ENCODE data around the gene ARRDC4.

Gene ARRDC4

DNA sequence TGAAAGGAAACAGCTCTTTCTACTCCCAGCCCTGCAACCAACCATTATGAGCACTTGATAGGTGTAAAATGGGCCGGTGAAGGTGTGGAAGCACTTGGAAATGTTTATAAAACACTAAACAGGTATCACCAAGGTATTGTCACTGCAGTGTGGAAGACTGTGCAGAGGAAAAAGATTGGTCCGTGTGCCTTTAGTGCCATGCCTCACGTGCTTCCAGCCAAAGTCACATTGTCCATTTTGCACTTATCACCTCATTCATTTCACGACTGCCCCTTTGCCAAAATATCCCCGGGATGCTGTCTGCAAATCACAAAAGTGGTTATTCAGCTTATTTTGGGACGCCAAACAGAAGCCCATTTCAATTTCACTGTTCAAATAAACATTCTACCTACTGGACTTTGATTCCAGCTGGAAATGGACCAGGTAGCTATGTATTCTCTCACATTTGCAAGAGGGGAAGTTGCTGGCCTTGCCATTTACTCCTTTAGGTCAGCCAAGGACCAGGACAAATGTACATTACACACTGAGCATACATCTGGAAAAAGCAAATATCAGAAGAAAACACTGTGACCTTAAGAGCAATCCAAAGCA lies 58.4 kb downstream of the ARRDC4 start:
- no peak overlapping the region for H3K4me3 ChIP-seq (ENCODE audit: low read depth, low read length)
- DNase-seq (ENCODE audit: low read depth, low spot score) = no peak
- TF ChIP-seq, protein P1, sequence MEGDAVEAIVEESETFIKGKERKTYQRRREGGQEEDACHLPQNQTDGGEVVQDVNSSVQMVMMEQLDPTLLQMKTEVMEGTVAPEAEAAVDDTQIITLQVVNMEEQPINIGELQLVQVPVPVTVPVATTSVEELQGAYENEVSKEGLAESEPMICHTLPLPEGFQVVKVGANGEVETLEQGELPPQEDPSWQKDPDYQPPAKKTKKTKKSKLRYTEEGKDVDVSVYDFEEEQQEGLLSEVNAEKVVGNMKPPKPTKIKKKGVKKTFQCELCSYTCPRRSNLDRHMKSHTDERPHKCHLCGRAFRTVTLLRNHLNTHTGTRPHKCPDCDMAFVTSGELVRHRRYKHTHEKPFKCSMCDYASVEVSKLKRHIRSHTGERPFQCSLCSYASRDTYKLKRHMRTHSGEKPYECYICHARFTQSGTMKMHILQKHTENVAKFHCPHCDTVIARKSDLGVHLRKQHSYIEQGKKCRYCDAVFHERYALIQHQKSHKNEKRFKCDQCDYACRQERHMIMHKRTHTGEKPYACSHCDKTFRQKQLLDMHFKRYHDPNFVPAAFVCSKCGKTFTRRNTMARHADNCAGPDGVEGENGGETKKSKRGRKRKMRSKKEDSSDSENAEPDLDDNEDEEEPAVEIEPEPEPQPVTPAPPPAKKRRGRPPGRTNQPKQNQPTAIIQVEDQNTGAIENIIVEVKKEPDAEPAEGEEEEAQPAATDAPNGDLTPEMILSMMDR (IDR thresholded peaks at IDR 0.05; ENCODE audit: low read depth, low read length) = no peak
- in situ Hi-C loops (cut with HindIII; ENCODE audit: low sequenced_read_pairs) = no loop called here
